ENCODE data around the gene DSCAML1.

Gene DSCAML1

DNA sequence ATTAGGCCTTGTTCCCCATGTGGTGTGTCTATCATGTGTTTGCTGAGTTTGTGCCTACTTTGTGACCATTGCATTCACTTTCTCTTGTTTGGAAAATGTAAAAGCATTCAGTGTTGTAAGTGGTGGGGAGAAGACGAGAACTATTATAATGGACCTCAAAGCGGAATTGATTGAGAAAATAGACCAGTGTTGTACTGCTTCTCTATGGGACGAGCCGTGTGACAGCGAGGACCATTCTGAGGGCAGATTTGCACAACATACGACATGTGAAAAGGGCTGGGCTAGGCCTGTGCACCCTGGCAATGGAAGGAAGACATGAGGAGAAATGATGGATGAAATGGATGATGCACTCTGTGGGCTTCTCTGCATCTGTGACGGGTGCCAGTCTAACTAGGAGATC is 233.5 kb downstream of the DSCAML1 start:
- Histone ChIP-seq H3K36me3 (no peaks in the 10 kb centered on the region), H3K4me1 (no peaks in the 10 kb centered on the region), H3K27ac (no peak overlapping the region), H3K4me3 (no peak overlapping the region), H3K9me3 (no peaks in the 10 kb centered on the region), H3K27me3 (peaks cover 0 to 17% of the 10 kb centered on the region in 2 donors)
- no peak for DNase-seq
- TF ChIP-seq CTCF (IDR thresholded peaks at IDR 0.05) = no peak
- intact Hi-C loops (cut with DNase I; ENCODE audit: low total_unique reads) = no loop called here

DNA sequence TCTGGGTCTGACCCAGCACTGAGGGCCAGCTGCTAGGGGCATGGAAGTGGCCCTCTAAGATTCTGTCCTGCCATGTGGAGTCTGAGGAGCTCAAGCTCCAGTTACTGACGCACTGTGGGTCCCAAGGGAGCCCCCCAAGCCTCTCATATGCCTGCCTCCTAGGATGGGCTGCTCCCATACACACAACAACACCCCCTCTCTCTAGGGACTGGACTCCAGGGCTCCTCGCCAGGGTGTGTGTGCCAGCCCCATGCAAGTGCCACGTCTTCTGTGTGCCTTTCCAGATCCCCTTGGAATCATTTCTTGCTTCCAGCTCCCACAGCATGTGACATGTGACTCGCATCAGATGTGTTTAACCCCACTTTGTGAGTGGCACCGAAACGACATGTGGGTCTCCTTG is 234.9 kb downstream of the DSCAML1 start:
- H3K27me3 ChIP-seq = peaks cover 0 to 17% of the 10 kb centered on the region in 2 donors
- H3K4me3 ChIP-seq = no peak overlapping the region
- no peaks in the 10 kb centered on the region for H3K4me1 ChIP-seq
- H3K27ac ChIP-seq = no peak overlapping the region
- no peaks in the 10 kb centered on the region for H3K36me3 ChIP-seq
- H3K9me3 ChIP-seq = no peaks in the 10 kb centered on the region
- intact Hi-C loops (cut with DNase I; ENCODE audit: low total_unique reads) = no loop called here
- DNase-seq = no peak
- TF ChIP-seq CTCF (IDR thresholded peaks at IDR 0.05) = no peak

GRCh38 chr11:117560780-117561530 is 236.1 kb downstream of the DSCAML1 start:
- no peak overlapping the region for H3K27ac ChIP-seq
- no peaks in the 10 kb centered on the region for H3K9me3 ChIP-seq
- DNase-seq = no peak
- H3K36me3 ChIP-seq = no peaks in the 10 kb centered on the region
- intact Hi-C loops (cut with DNase I; ENCODE audit: low total_unique reads) = no loop called here
- H3K27me3 ChIP-seq = peaks cover 0 to 19% of the 10 kb centered on the region in 2 donors
- TF ChIP-seq CTCF (IDR thresholded peaks at IDR 0.05) = no peak
- H3K4me1 ChIP-seq = no peaks in the 10 kb centered on the region
- no peak overlapping the region for H3K4me3 ChIP-seq

- Histone ChIP-seq H3K4me1 (no peaks in the 10 kb centered on the region), H3K9me3 (no peaks in the 10 kb centered on the region), H3K4me3 (no peak overlapping the region), H3K36me3 (no peaks in the 10 kb centered on the region), H3K27ac (no peak overlapping the region), H3K27me3 (peaks cover 0 to 25% of the 10 kb centered on the region in 2 donors)
- TF ChIP-seq CTCF (IDR thresholded peaks at IDR 0.05) = no peak
- DNase-seq = no peak
- intact Hi-C loops (cut with DNase I; ENCODE audit: low total_unique reads) = no loop called here
Observed at GRCh38 chr11:117559698-117560097, 237.3 kb downstream of the DSCAML1 start.

GRCh38 chr11:117557361-117557760 is 239.7 kb downstream of the DSCAML1 start:
- intact Hi-C loops (cut with DNase I; ENCODE audit: low total_unique reads) = no loop called here
- peaks cover 0 to 27% of the 10 kb centered on the region in 2 donors for H3K27me3 ChIP-seq
- H3K27ac ChIP-seq = no peak overlapping the region
- no peaks in the 10 kb centered on the region for H3K9me3 ChIP-seq
- no peak for TF ChIP-seq CTCF (IDR thresholded peaks at IDR 0.05)
- no peaks in the 10 kb centered on the region for H3K36me3 ChIP-seq
- no peaks in the 10 kb centered on the region for H3K4me1 ChIP-seq
- no peak for DNase-seq
- no peak overlapping the region for H3K4me3 ChIP-seq
